ENCODE measurements around the gene RTL9.
"Not testable (repeated sequence)": the region's sequence is repeated elsewhere in the genome, so short reads cannot be mapped to it uniquely, and the experiment has no call there.

The RTL9 gene

DNA sequence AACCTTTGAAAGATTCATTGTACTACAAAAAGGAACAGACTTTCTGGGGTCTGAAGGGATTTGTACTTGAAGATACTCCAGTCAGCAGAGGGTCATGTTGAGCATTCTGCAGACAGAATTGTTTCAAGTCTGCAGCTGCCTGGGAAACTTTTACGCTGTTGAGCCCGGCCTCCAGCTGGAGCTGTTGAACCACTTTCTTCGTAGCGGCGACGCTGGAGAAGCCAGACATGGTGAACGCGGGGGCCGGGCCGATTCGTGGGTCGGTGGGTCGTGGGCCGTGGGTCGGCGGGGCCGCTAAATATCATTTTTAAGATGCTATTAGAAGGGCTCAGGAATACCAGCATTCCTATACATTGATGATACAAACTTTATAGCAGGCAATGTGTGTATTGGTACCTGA, 12.0 kb upstream of the RTL9 start:
- DNase-seq = no peak

DNA sequence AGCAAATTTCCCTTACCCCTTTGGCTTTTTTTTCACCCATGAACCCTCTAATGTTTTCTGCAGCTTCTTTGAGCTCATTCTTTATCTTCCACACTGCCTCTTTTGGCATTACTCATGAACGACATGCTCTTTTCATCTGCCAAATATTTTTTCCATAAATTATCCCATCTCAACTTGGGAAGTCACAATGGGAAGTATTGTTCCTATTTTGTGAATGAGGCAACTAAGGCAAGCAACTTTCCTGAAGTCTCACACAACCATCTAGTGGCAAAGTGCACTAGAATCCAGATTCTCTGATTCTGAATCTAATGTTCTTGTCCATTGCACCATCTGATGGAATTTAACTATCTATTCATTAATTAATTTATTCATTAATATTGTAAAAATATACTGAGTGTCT, 625 bp downstream of the RTL9 start:
- no peak for DNase-seq

DNA sequence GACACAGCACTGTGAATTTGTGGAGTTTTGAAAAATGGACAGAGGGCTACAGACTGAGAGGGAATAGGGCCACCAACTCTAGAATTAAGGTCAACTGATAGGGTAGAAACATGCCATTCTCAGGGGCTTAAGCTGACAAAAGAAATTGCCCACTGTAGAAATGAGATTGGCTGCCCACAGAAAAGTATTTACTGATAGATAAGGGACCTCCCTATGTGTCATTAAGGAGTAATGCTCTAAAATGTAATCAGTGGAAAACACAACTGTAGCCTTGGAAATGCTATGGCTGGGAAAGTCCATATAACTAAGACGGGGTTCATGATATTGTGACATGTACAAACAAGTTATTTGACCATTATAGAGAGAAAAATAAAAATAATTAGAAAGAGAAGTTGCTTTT, 4.6 kb downstream of the RTL9 start:
- no peak for DNase-seq

DNA sequence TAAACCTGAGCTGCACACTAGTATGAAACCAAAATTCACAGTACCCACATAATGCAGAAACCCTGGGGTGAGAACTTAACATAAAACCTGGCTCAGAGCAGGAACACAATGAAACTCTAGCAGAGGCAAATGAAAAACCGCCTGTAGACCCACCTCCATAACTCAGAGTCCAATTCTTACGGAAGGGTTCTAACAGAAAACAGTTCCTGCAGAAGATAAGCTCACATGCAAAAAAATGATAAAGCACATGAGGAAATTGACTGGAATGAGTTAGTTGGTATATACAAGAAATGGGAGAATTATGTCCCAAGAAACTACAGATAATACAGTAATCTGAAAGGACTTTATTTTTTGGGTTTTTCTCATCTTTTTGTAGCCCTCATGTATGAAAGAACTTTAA, 14.7 kb downstream of the RTL9 start:
- no peak for DNase-seq

DNA sequence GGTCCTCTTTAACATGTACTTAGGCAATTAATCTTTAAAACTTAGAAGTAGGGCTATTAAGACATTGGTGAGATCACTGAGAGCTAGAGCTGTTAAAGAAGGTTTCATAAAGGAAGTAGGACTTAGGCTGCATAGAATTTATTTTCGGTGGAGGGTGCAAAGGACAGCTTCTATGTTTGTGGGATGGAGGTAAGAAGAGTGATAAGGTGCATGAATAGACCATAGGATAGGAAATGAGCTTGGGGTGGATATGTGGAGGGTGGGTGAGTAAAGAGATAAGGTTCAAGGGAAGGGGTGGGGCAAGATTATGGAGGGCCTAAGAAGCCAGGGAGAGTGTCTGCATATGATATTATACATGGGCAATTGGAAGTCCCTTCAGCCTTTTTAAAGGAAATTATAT, 15.9 kb downstream of the RTL9 start:
- DNase-seq = no peak

DNA sequence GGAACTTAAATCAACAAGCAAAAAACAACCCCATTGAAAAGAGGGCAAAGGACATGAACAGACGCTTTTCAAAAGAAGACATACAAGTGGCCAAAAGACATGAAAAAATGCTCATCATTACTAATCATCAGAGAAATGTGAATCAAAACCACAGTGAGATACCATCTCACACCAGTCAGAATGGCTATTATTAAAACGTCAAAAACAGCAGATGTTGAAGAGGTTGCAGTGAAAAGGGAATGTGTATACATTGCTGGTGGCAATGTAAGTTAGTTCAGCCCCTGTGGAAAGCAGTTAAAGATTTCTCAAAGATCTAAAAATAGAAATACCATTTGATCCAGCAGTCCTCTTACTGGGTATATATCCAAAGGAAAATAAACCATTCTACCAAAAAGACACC, 22.6 kb downstream of the RTL9 start:
- no peak for DNase-seq

DNA sequence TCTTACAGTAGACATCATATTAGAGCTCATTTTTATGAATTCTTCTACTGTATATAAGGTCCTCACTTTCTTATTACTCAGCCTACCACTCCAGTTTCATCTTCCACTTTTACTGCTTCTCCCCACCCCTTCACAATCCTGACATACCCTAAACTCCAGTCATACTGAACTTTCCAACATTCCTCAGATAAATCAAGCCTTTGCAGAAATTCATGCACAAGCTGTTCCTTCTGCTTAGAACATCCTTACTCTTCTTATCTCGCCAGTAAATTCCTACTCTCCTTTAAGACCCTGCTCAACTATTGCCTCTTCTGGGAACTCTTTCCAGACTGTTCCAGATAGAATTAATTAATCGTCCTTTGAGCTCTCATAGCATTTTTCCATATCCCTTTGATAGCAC, 24.8 kb downstream of the RTL9 start:
- DNase-seq = no peak

DNA sequence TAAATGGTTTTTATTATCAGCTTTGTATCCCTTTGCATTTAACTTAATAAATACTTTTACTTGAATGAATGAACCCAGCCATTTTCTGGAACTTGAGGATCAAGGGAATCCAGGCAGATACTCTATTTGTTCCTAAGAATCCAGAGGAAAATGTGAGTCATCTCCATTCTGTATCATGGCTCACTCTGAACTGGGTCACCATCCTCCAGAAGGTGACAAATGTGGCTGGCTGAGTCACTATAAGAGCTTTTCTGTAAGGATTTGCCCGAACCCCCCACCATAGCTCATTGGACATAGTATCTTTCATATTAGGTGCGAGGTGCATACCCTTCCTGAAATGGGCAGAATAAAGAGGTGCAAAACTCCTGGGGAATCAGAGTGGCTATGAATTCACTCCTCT, 25.8 kb downstream of the RTL9 start:
- no peak for DNase-seq

DNA sequence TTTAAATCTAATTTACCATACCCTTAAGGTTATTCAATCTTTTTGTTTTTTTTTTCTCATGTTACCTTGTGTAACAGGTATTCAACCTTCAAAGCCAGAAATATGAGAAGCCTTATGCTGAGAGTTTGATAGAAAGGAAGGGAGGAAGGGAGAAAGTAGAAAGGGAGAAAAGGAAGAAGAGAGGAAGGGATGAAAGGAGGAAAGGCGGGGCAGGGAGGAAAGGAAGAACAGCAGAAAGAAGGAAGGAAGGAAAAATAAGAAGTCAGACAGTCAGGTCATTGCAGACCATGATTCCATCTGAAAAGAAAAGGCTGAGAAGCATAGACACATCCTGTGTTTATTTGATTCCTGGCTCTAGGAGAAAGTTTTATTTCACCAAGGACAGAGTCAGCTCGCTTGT, 30.9 kb downstream of the RTL9 start:
- DNase-seq = no peak

DNA sequence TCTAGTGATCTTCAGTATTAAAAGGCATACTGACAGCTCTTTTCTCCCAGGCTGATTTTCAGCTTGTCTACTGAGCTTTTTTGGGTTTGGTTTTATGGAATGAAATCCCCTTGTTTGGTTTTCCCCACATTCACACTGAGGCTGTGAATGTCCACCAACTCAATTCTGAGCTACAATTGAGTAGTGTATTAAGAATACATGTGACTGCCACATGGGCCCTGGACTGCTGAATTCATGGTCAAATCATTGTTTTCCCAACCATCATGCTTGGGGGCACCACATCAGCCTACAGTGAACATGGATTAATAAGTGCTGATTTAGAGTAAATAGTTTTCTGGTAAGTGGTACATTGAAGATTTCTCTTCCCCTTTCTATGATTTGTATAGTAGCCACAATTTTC, 32.4 kb downstream of the RTL9 start:
- DNase-seq = no peak

DNA sequence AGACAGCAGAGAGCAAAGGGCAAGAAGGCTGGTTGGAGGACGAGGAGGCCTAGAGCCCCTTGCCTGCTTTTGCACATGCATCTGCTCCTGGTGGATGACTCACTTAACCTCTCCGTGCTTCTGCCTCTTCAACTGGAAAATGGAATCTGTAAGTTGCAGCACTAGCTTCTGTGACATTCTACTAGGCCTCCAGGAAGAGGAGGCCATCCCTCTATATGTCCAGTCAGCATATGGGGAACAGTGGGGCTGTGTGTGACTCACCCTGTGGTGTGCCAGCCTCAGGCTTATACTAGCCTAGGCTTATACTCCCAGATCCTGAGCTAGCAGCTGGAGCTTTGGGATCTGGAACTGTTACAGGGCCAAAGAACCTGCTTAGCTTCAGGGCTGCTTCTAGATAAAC, 36.0 kb downstream of the RTL9 start:
- no peak for DNase-seq

DNA sequence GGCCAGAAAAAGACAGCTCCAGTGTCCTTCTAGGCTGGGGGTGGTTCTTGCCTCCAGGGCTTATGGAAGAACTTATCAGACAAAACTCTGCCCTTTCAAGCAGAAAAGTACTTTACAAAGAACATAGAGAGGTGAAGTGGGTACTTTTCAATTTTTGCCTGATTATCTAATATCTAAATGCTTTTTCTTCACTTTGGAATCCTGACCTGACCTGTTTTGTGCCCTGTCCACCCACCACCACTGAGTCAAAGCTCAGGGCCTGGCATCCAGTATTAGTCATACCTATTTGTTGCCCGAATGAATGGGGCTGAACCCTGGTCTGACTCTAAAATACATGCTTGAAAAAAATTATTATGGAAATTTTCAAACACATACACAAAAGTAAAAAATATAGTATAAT, 37.2 kb downstream of the RTL9 start:
- no peak for DNase-seq

DNA sequence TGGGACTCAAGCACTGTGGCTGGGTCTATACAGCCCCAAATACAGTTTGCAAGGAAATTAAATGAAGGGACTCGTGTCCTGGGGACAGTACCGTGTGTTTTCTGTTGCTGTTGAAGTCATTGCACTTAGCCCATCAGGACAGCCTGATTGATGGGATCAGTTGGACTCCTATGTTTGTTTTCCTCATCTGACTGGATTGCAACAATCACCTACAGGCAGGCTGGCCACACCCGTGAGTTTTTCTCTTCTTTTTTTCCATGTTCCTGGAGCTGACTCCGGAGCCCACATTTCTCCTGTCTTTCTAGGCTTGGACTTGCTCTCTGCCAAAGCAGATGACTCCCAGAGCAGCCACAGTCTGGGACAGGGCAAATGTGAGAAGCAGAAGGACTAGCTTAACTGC, 38.1 kb downstream of the RTL9 start:
- no peak for DNase-seq

DNA sequence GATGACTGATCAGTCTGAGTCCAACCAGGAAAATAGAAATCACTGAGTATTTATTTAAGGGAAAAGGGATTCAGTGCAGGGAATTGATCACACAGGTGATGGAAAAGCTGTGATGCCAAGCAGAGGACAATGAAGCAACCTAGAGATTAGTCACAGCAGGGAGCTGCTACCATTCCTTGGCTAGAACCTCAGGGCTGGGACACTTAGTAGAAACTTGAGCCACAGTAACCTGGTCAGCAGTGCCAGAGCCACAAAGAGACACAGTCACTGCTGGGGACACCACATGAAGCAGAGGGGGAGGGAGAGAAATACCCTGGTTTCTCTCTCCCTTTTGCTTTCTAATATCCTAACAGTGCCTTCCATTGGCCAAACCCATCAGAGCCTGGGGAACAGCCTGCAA, 38.7 kb downstream of the RTL9 start:
- DNase-seq = no peak

DNA sequence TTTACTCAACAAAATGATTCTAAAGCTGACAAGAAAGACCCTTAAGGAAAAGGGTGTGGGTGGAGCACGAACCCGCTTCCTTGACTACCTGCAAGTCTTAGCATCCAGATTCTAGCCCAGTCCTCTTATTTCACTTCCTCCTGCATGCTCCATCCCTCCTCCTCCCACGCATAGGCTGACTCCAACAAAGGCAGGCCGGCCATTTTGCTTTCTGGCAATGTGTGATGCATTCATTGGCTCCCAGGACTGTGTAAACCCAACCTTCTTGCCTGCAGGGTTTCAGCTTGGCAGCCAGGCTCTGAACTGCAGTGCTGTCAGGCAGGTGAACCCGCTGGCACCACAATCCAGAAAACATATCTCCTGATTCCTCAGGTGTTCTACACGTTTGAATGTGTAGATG, 39.3 kb downstream of the RTL9 start:
- no peak for DNase-seq

DNA sequence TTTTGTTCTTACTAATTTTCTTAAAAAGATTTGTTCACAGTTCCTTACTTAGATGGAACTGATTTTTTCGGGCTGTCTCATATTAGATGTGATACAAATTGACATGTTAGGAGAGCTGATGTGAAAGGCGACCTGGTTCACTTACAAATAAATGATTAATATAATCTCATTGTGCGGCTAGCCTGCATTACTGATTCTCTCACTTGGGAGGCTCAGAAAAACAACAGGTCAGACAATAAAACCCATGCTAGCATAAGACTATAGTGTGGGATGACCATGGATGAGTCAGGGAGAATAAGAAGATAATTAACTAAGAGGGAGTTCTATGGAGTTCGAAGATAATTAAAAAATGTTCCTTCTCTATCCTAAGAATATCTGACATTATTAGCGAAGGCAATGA, 40.8 kb downstream of the RTL9 start:
- DNase-seq = no peak

DNA sequence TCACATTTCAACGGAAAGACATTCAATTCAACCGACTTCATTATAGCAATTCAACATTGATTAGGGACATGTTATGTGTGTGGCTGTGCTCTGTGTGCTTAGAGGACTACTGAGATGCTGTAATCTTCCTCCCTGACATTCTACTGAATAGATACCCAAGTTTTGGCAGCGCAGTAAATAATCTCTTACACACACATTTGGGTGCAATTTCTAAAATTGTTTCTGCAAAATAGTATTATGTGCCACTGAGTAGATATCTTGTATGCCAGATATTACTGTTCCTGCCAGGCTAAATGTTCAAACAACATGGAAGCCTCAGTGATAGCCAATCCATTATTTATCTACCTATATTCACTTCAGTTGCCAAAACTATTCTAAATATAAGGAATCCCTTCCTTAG, 41.3 kb downstream of the RTL9 start:
- DNase-seq = no peak

DNA sequence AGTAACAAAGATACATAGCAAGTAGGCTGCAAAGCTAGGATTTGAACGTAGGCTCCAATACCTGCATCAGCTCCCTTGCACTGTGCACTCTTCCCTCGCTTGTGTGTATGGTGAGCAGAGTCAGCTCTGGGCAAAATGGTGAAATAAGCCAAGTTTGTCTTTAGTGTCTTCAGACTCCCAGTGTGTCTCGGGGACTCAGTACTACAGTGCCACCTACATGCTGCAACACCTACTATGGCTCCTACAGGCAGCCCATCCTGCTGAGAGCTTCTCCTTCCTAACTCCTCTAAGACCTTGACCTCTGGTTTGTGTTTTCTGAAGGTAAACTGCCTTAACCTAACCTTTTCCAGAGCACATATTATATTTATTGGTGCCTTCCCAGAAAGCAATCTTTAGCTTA, 42.5 kb downstream of the RTL9 start:
- no peak for DNase-seq

DNA sequence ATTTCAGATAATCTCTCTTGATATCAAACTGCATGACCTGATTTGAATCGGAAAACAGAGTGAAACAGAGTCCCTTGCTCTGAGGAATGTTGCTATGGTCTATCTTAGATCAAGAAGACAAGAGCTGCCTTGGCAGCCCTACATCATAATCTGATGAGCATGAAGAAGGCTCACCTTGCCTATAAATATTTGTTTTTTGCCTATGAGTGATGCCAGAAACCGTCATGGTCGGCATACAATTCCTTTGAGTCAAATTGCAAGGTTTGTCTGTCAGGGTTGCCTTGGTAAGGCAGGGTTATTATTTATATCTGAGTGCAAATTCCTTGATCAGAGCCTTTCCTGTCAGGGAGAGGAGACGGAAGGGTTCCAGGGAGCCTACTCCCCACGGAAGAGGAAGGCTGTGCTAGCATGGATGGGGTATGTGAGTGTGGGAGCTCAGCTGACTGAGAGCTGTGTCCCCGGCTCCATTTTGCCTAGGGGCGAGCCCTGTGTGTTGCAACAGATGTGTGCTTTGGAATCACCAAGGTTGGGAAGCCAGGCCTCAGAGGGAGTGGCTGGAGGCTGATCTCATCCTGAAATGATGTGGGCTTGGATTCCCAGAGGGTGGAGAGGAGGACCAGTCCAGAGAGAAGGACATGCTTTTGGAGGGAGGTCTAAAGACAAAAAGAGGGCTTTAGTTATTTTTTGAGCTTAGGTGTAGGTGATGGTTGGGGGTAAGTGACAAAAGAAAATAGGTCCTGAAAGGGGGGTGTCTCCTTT, 43.6 kb downstream of the RTL9 start:
- no peak for DNase-seq

DNA sequence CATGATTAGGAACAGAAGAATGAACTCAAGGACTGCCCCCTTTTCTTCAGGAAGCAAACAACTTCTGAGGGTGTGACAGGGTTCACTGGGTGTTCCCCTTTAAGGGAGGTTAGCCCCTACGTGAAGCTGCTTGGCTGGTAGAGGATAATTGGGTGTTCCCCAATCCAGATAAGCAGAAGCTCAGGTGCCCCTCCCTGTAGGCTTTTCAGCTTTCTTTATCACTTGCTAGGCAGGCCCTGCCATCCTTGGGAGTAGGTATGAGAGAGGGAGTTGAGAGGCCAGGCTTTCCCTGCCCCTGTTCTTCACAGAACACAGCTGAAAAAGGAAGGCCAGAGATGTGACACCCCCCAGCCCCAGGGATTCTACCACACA, 44.2 kb downstream of the RTL9 start:
- no peak for DNase-seq

DNA sequence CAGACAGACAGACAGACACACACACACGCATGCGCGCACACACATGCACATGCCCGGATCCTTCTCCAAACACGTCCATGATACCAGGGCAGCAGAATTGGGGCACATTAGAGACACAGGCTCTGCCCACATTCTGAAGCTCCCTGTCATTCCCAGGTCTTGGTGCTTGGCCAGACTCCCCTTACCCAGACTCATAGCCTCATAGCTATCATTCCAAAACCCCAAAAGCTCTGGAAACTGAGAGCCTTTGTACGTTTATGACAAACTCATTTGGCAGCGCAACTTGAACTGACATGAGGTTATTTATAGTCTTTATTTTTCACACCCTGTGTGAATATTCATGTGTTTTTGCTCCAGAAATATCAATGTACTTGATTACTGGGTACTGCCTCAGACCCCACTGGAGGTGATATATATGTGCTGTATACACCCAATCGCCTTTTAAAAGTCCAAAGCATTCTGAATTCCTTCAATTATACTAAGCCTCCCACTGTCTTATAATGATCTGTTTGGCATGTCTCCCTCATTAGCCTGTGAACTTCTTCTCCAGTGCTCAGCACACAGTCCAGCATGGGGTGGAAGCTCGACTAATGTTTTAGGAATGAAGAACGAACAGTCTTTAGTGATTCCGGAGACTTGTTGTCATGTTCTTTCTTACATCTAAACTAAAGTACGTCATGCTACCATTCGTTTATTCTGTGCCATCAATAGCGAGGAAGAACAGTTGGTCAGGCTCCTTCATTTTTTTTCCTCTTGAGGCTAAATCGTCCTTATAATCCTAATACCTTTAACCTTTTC, 45.0 kb downstream of the RTL9 start:
- no peak for DNase-seq

DNA sequence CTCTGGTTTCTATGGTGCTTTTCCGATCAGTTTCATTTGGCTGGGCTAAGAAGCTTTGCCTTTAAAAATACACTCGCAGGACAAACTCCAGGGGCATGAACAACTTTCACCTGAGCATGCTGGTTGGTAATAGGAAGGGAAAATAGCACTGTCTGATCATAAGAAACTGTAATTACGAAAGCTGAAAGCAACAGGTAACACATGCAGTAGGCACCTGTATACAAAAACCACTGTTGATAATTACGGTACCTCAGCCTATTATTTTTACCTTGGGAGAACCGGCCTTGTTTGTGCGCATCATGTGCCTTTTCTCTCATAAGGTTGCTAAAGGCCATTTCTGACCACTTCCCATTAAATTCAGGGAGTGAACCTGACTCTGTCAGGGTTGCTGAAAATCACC, 45.7 kb downstream of the RTL9 start:
- no peak for DNase-seq

DNA sequence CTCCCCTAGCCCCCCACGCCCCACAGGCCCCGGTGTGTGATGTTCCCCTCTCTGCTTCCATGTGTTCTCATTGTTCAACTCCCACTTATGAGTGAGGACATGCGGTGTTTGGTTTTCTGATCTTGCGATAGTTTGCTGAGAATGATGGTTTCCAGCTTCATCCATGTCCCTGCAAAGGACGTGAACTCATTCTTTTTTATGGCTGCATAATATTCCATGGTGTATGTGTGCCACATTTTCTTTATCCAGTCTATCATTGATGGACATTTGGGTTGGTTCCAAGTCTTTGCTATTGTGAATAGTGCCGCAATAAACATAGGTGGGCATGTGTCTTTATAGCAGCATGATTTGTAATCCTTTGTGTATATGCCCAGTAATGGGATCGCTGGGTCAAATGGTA, 47.6 kb downstream of the RTL9 start:
- not testable (repeated sequence) for DNase-seq

DNA sequence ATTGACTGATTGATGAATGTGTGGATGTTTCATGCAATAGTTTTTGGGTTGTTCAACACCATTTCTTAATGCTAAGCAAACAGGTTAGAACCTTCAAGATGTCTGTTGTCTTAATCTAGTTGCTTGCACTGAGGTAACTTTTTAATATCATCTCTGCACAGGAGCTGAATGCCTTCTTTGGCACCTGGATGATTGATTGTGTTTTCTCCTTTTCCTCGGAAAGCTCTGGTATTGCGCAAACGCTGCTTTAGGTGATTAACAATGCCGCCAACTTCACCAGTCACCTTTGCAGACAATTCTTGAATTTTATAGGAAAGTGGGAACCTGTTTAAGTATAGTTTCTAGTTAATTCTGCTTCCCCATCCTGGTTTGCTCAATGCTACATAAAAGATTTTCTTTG, 48.2 kb downstream of the RTL9 start:
- no peak for DNase-seq

Data from inflammatory macrophage treated with lipopolysaccharide for 1 hour (primary cell).